Muscle of back (tissue), 11 donors: Measurements from ENCODE around the gene KCNMA1. TPM values are rescaled to one million over a fixed set of nuclear protein-coding genes. Genes with fewer than 3 reads are reported as not detected.
A peak's percentile ranks its signal among the peaks of the same experiment; 100 is the strongest.

ENCODE experiments used
- DNase-seq, 3 donors: peaks; one replicate each; pipeline versions ENCODE4 v3.0.0 to v3.0.0-alpha.2; 2013
- polyA plus RNA-seq, 10 donors: library from polyadenylated mRNA; unstranded; fragments of 120-200 nt; gene quantifications; one replicate each; pipeline ENCODE4 v1.2.1, GENCODE V29; 2013; ENCODE audit not compliant: insufficient read length in 10 of 10

Gene KCNMA1
- polyA plus RNA-seq, 10 donors: 13.8 to 20.5 (median 16.2) TPM

GRCh38 chr10:77002872-77003271 is 634.7 kb downstream of the KCNMA1 start:
- DNase-seq: no peak

GRCh38 chr10:77001206-77001605 is 636.4 kb downstream of the KCNMA1 start:
- no peak for DNase-seq

GRCh38 chr10:76998451-76998850 is 639.2 kb downstream of the KCNMA1 start:
- DNase-seq: no peak

GRCh38 chr10:76997631-76998030 is 640.0 kb downstream of the KCNMA1 start:
- no peak for DNase-seq

GRCh38 chr10:76995023-76995422 is 642.6 kb downstream of the KCNMA1 start:
- no peak for DNase-seq

GRCh38 chr10:76993213-76993612 is 644.4 kb downstream of the KCNMA1 start:
- DNase-seq: peak in 1 of 3 donors; percentile 57

GRCh38 chr10:76992467-76992866 is 645.1 kb downstream of the KCNMA1 start:
- no peak for DNase-seq

GRCh38 chr10:76991621-76992020 is 646.0 kb downstream of the KCNMA1 start:
- DNase-seq: peak; percentile 60 to 91 (median 83)

- DNase-seq: peak in 2 of 3 donors; percentile 37 to 72
Observed at GRCh38 chr10:76990561-76990960, 647.0 kb downstream of the KCNMA1 start.

GRCh38 chr10:76984559-76985443 is 652.8 kb downstream of the KCNMA1 start:
- DNase-seq: peak; percentile 69 to 85 (median 83)

- DNase-seq: no peak
Observed at GRCh38 chr10:76983624-76984023, 654.0 kb downstream of the KCNMA1 start.

- DNase-seq: no peak
Observed at GRCh38 chr10:76982671-76983070, 654.9 kb downstream of the KCNMA1 start.

- DNase-seq: no peak
Observed at GRCh38 chr10:76981251-76981650, 656.4 kb downstream of the KCNMA1 start.

- no peak for DNase-seq
Observed at GRCh38 chr10:76977901-76978300, 659.7 kb downstream of the KCNMA1 start.

GRCh38 chr10:76977046-76977445 is 660.6 kb downstream of the KCNMA1 start:
- DNase-seq: no peak

GRCh38 chr10:76976142-76976541 is 661.5 kb downstream of the KCNMA1 start:
- DNase-seq: no peak

GRCh38 chr10:76975126-76975525 is 662.5 kb downstream of the KCNMA1 start:
- DNase-seq: no peak

- DNase-seq: peak in 2 of 3 donors; percentile 64 to 70
Observed at GRCh38 chr10:76974017-76974691, 663.5 kb downstream of the KCNMA1 start.

- peak; percentile 84 to 92 (median 86) for DNase-seq
Observed at GRCh38 chr10:76973091-76974016, 664.3 kb downstream of the KCNMA1 start.

- DNase-seq: peak in 1 of 3 donors; percentile 57
Observed at GRCh38 chr10:76972541-76972940, 665.1 kb downstream of the KCNMA1 start.

- DNase-seq: no peak
Observed at GRCh38 chr10:76971547-76972170, 665.9 kb downstream of the KCNMA1 start.
